Spinal cord (tissue), 10 donors: ENCODE results near the gene HBM. TPM values are rescaled to one million over a fixed set of nuclear protein-coding genes. Genes with fewer than 3 reads are reported as not detected.
"Not testable (repeated sequence)": the region's sequence is repeated elsewhere in the genome, so short reads cannot be mapped to it uniquely, and the experiment has no call there.

Source experiments
- DNase-seq, 6 donors: peaks; one replicate each; pipeline versions ENCODE4 v3.0.0 to v3.0.0-alpha.2; 2013 to 2015; ENCODE audit warnings: low spot score in 6 of 6, low read depth in 4 of 6
- H3K27ac ChIP-seq: one replicate; pipeline ENCODE4 v1.5.1; 2013; ENCODE audit warnings: low read depth, low read length, control low read depth
- H3K27me3 ChIP-seq: one replicate; pipeline ENCODE4 v1.6.1; 2013; ENCODE audit warnings: low read length; ENCODE audit not compliant: control insufficient read depth, insufficient read depth
- H3K36me3 ChIP-seq: one replicate; pipeline ENCODE4 v1.6.1; 2013; ENCODE audit warnings: low read length; ENCODE audit not compliant: control insufficient read depth, insufficient read depth
- H3K4me1 ChIP-seq: one replicate; pipeline ENCODE4 v1.6.1; 2013; ENCODE audit warnings: low read length; ENCODE audit not compliant: control insufficient read depth, insufficient read depth
- H3K4me3 ChIP-seq: one replicate; pipeline ENCODE4 v1.5.1; 2013; ENCODE audit warnings: low read depth, low read length, control low read depth
- H3K9me3 ChIP-seq: one replicate; pipeline ENCODE4 v1.6.1; 2013; ENCODE audit warnings: low read length; ENCODE audit not compliant: control insufficient read depth, insufficient read depth
- WGBS: methylation state at CpG from one replicate; pipeline ENCODE4 v1.1.5; 2013; ENCODE audit warnings: missing lambda C conversion rate; ENCODE audit not compliant: insufficient coverage; 5-methylcytosine and 5-hydroxymethylcytosine counted together
- polyA plus RNA-seq, 2 donors: library from polyadenylated mRNA; unstranded; fragments of 120-200 nt; gene quantifications; one replicate each; pipeline ENCODE4 v1.2.1, GENCODE V29; 2013; ENCODE audit not compliant: insufficient read length in 2 of 2
- total RNA-seq, 2 donors: library from RNA; depleted of rRNA in 1 of 2; stranded (reverse); fragments of 120-200 nt in 1 of 2; fragments of >200 nt in 1 of 2; gene quantifications; one replicate each; pipeline versions ENCODE4 v1.2.3 to v1.2.4, GENCODE V29; 2013 to 2014
- donor health status: healthy.

HBM gene
- total and polyA plus RNA-seq, 4 donors, result 5.4 to 56.1 (median 19.6) TPM

GRCh38 chr16:155031-155398 is 10.8 kb upstream of the HBM start:
- Histone ChIP-seq H3K27ac (no peak overlapping the region), H3K36me3 (no peaks in the 10 kb centered on the region), H3K9me3 (no peaks in the 10 kb centered on the region), H3K27me3 (peaks cover 41% of the 10 kb centered on the region), H3K4me3 (peak overlapping the region; percentile 24), H3K4me1 (peaks cover 11% of the 10 kb centered on the region)
- DNase-seq, result no peak
- 29% methylated on average over 1 of the region's 7 CpGs for WGBS

- no peaks in the 10 kb centered on the region for H3K9me3 ChIP-seq
- DNase-seq, result no peak
- H3K4me3 ChIP-seq, result no peak overlapping the region
- H3K27me3 ChIP-seq, result peaks cover 51% of the 10 kb centered on the region
- no peaks in the 10 kb centered on the region for H3K36me3 ChIP-seq
- no peak overlapping the region for H3K27ac ChIP-seq
- H3K4me1 ChIP-seq, result peaks cover 9% of the 10 kb centered on the region
- WGBS, result 56% methylated on average over 5 of the region's 6 CpGs
Measured at GRCh38 chr16:159136-159849, 6.5 kb upstream of the HBM start.

GRCh38 chr16:160242-160641 is 5.5 kb upstream of the HBM start:
- not testable (repeated sequence) for H3K27ac ChIP-seq, H3K9me3 ChIP-seq, DNase-seq, H3K4me3 ChIP-seq, H3K36me3 ChIP-seq, H3K4me1 ChIP-seq
- peaks cover 46% of the 10 kb centered on the region for H3K27me3 ChIP-seq
- 76% methylated on average over 6 of the region's 20 CpGs for WGBS

- no peak overlapping the region for H3K4me3 ChIP-seq
- H3K36me3 ChIP-seq, result no peaks in the 10 kb centered on the region
- WGBS, result 65% methylated on average over 16 of the region's 18 CpGs
- H3K27ac ChIP-seq, result no peak overlapping the region
- H3K9me3 ChIP-seq, result no peaks in the 10 kb centered on the region
- no peak for DNase-seq
- peaks cover 48% of the 10 kb centered on the region for H3K27me3 ChIP-seq
- H3K4me1 ChIP-seq, result peaks cover 9% of the 10 kb centered on the region
Measured at GRCh38 chr16:160691-161190, 5.0 kb upstream of the HBM start.

GRCh38 chr16:162271-162991 is 3.3 kb upstream of the HBM start:
- H3K9me3 ChIP-seq, result no peaks in the 10 kb centered on the region
- peaks cover 21% of the 10 kb centered on the region for H3K4me1 ChIP-seq
- H3K27ac ChIP-seq, result no peak overlapping the region
- H3K36me3 ChIP-seq, result no peaks in the 10 kb centered on the region
- no peak for DNase-seq
- H3K4me3 ChIP-seq, result no peak overlapping the region
- 87% methylated on average over 8 of the region's 13 CpGs for WGBS
- H3K27me3 ChIP-seq, result peaks cover 51% of the 10 kb centered on the region

GRCh38 chr16:163139-163538 is 2.6 kb upstream of the HBM start:
- H3K36me3 ChIP-seq, H3K9me3 ChIP-seq, H3K27ac ChIP-seq, H3K4me3 ChIP-seq, DNase-seq: not testable (repeated sequence)
- peaks cover 54% of the 10 kb centered on the region for H3K27me3 ChIP-seq
- 67% methylated on average over 3 of the region's 10 CpGs for WGBS
- peaks cover 21% of the 10 kb centered on the region for H3K4me1 ChIP-seq

GRCh38 chr16:163696-164095 is 2.1 kb upstream of the HBM start:
- not testable (repeated sequence) for DNase-seq, H3K4me3 ChIP-seq, H3K36me3 ChIP-seq, H3K9me3 ChIP-seq, H3K27ac ChIP-seq
- Histone ChIP-seq H3K27me3 (peaks cover 56% of the 10 kb centered on the region), H3K4me1 (peaks cover 21% of the 10 kb centered on the region)
- WGBS, result no CpG with 5 or more reads among the region's 3 CpGs

GRCh38 chr16:164134-164823 is 1.5 kb upstream of the HBM start:
- Histone ChIP-seq H3K4me1 (peaks cover 21% of the 10 kb centered on the region), H3K27me3 (peaks cover 58% of the 10 kb centered on the region)
- H3K9me3 ChIP-seq, H3K36me3 ChIP-seq, DNase-seq, H3K4me3 ChIP-seq, H3K27ac ChIP-seq: not testable (repeated sequence)
- no CpG with 5 or more reads among the region's 80 CpGs for WGBS

- no peaks in the 10 kb centered on the region for H3K9me3 ChIP-seq
- peaks cover 58% of the 10 kb centered on the region for H3K27me3 ChIP-seq
- no peaks in the 10 kb centered on the region for H3K36me3 ChIP-seq
- under 1% methylated on average over 40 of the region's 77 CpGs for WGBS
- peak overlapping the region; percentile 12 for H3K4me3 ChIP-seq
- peaks cover 21% of the 10 kb centered on the region for H3K4me1 ChIP-seq
- DNase-seq, result no peak
- no peak overlapping the region for H3K27ac ChIP-seq
Measured at GRCh38 chr16:164827-165538, 795 bp upstream of the HBM start.
